HG02840 (cell line): Measurements from ENCODE around the gene RIN3.

ENCODE experiments used
- ATAC-seq: cut with Tn5 transposase; IDR thresholded peaks from one replicate; pipeline ENCODE4 v1.9.1; 2021; ENCODE audit warnings: mild to moderate bottlenecking, moderate library complexity, moderate number of reproducible peaks; ENCODE audit not compliant: unreplicated experiment, low FRiP score

The RIN3 gene

DNA sequence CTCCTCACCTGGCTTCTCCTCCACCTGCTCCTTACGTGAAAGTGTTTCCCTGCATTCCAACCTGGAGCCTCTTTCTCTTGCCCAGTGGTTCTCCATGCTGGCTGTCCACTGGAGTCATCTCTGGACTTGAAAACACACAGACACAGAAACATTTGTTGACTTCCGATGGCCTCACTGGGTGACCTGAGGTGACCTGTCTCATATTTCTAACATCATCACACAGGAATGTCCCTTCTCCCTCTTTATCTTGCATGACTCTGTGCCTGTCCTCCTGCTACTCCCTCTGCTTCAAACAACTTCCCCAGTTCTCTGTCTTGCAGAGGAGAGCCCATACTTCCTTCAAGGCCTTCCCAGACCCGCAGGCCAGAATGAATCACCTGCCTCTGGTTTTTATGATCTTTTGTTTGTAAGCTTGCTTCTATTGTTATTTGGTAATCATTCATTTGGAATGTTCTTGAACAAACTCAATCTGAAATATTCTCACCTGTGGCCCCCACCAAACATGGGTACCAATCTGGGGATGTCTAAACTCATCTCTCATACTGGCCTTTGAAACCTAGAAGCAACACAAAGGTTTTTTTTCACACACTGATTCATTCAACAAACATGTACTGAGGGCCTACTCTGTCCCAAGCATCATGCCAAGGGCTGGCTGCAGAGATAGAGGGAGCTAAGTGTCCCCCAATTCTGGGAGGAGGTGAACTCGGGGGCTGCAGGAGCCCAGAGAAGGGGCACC is 9.7 kb upstream of the RIN3 start:
- no peak for ATAC-seq

DNA sequence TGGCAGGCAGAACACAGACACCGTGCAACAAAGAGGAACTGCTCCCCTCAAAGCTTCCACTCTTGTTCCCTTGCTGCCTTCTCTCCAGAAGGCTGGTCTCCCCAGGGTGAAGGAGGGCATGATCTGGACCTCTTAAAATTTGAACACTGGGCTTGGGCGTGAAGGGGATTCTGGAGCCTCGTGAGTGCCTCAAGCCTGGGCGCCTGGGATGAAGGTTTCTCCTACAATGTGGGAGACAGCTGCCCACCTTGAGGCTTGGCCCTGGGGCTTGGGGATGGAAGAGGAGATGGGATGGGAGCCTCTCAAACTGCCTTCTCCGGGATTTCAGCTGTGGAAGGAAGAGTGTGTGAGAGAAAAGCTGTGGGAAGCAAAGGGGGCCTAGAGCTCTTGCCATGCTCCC is 7.8 kb upstream of the RIN3 start:
- no peak for ATAC-seq

DNA sequence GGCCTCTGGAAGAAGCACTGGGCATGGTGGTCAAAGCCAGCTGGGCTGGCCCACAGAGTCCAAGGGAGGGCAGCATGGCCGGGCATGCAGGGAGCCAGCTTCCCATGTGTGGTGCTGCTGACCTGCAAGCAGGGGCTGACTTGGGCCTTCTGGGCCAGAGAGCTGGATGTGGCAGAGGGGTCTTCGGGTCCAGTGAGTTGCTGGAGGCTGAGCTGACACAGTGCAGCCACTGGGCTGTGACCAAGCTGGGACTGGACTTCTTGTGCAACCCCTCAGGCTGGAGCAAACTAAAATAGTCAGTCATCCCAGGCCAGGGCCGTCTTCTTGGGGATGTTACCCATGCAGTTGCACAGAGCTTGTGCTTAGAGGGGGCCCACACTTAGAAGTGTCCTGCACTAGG is 7.3 kb upstream of the RIN3 start:
- no peak for ATAC-seq

DNA sequence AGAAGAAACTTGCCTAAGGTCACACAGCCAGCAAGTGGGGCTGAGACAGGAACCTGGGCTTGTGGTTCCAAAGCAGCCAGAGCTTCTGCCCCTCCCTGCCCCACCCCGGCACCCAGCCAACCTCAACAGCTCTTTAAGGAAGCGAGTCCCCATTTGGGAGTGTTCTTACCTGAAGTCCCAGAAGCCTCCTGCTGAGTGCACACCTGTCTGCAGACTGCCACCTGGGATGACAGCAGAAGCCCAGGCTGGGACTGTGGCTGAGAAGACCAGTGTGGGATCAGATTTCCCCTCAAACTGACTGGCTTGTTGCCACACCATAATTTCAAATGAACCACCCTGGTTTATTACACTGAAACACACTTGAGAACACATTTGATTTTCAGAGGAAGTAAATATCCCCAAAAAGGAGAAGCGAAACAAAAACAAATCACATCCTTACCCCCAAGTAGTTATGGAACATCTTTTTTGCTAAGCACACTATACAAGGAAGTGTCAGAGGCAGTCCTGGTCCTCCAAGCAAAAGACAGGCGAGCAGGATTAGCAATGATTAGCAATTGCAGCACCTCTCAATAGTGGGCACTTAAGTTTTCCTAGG is 6.3 kb upstream of the RIN3 start:
- ATAC-seq = no peak

DNA sequence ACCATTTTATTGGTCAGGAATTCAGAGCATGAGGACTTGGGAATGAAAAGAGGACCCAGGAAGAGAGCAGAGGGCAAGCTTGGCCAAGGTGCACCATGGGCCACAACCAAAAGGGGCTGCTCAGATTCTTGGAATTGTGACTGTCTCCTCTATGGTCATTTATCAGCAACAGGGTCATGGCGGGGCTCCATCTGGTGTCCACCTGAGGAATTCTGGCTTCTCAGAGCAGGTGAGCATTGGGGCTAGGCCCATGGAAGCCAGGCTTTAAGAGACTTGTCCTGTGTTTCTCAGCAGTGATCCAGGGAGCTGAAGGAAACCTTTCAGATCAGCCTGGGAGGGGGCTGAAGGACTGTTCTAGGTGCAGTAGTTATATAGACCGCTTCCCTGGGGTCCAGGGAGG is 2.6 kb upstream of the RIN3 start:
- ATAC-seq = no peak

DNA sequence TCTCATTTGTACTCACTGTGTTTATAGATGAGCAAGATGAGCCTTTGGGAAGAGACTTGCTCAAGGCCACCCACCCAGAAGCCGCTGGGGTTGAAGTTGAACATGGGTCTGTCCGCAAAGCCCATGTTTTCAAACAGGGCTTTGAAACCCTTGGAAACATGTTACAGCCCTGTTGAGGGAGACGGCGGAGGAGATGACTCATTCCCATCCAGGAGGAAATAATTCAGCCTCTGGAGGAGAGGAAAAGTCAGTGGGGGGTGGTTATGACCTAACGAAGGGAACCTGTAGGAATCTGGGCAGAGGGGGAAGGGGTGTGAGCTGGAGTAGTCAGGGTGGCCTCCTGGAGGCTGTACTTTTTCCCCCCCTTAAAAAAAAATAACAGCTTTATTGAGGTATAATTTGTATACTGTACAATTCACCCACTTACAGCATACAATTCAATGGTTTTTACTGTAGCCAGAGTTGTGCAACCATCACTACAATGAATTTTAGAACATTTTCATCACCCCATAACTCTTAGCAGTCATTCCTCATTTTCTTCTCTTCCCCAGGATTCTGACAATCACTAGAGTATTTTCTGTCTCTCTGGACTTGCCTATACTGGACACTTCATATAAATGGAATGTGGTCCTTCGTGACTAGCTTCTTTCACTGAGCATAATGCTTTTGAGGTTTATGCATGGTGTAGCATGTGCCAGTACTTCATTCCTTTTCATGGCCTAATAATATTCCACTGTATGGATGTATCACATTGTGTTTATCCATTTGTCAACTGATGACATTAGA is 1.9 kb upstream of the RIN3 start:
- ATAC-seq = no peak

DNA sequence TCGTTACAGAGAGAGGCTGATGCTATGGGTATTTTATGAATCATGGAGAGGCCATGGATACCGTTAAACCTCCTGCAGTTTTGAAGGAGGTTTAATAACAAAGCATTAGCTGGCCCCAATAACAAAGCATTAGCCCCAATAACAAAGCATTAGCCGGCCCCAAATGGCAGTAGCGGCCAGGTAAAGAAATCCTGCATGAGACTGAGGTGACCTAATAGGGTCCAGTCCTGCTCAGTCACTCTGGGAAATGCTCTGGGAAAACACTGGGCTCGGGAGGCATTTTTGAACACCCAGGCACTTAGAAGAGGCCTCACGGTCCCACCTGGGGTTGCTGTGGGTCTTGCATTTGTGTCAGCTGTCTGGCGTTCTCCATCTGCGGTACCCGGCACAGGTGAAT is 776 bp upstream of the RIN3 start:
- no peak for ATAC-seq

DNA sequence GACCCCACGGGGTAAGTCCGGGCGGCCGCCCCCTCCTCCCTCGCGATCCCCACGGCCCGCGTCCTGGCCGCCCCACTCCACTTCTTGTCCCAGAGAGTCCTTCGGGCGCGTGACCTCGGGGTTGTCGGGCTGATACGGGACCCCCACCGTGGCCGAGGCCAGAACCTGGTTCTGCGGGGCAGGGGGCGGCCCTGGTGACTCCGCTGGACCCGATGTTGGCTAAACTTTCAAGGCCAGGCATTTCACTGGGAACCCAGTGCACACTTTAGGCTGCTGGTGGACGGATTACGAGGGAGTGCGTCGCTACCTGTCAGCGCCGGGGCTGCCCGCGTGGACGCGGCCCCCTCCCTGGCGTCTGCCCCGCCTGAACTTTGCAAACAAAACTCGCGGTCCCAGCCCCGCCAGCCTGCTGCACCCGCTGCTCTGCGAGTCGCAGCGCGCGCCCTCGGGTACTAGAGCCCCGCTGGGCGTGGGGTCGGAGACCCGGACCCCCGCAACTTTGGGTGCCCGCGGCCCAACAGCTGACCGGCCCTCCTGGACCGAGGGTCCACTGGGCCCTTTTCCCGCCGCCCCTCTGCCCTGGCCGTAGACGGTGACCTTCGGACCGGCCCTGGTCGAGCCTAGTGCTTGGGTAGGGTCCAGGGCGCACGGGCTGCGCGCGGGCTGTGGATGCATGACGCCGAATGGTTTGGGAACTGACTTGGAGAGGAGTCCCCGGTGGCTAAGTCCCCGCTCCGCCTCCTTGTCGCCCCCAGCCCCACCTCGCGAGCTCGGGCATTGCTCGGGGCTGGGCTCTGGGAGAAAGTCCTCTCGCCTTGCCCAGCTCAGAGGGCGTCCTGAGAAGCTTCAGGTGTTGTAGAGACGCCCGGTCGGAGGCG is 624 bp downstream of the RIN3 start:
- no peak for ATAC-seq

DNA sequence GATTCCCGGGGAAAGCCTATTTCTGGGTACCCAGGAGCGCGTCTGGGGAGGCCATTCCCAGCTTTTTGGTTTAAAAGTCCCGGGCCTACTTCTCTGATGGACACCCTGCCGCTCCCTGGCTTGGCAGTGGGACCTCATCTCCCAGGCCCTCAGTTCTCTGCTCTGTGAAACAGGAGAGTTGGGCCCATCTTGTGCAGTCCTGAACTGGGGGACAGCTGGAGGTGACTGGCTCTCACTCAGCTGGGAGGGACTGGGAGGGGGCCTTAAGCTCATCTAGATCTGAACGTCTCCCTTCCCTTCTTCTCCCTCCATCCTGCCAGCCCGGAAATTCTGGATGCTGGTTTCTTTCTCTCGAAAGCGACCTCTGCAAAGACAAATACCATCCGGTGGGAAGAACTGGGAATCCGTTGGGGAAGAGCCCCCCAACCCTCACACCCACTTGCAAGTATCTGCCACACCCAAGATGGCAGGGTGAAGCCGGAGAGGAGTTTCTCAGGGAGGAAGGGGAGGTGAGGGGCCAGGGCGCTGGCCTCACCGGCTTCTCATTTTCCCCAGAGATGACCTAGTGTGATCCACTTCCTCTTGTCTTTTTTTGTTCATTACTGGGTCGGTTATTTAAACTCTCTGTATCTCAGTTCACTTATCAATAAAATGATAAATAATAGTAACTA is 1.4 kb downstream of the RIN3 start:
- ATAC-seq = no peak

DNA sequence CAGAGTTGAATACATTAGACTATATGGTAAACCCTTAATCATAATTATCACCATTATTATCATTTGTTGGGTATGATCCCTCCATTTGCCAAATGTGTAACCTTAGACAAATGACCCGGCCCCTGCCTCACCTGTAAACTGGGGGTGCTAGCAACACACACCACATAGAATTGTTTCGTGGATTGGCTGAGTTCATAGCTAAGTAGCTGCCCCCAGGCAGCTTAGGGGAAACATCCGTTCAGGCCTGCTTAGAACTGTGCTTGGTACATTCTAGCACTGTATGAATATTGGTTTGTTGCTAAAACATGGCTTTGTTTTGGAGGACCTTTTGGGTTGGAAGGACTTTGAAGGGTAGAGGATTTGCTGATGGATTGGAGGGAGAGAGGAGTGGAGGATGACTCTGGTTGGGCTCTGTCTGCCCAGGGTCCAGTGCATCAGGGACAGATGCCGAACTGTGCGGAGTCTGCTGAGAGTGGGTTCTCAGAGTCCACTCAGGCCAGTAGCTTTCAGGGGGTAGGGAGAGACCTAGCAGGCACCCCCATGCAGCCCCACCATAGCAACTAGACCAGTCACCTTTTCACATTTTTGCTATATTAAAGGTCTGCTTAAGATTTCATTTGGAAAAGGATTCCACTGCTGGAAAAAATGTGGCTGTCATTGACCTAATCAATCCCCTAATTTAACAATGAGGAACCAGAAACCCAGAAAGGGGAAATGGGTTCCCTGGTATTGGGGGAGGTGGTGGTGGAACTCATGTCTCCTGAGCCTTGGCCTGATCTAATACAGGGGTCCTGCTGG is 2.2 kb downstream of the RIN3 start:
- no peak for ATAC-seq

DNA sequence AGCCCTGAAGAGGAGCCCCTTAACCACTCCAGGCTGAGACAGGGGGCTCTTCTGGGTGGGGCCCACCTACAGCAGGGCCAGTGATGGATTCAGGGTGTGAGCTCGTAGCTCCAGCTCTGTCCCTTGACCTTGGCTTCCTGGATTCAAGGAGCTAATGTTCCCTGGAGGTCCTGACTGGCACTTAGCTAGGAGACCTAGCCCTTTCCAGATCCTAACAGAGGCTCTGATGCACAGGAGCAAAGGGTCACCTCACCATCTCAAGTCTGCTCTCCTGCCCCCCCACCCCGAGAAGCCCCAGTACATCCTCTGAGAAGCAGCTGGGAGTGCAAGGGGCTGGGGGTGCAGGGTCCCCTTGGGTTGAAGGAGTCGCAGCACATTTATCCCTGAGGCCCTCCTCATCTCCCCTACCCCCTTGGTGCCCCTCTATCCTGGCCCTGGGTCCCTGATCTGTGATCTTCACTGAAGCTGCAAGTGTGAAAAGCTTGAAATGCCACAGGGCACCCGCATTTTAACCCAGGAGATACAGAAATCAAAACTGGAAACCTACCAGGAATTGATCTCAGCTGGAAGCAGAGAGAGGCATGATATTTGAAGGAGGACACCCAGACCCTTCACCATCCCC is 2.9 kb downstream of the RIN3 start:
- ATAC-seq = no peak

DNA sequence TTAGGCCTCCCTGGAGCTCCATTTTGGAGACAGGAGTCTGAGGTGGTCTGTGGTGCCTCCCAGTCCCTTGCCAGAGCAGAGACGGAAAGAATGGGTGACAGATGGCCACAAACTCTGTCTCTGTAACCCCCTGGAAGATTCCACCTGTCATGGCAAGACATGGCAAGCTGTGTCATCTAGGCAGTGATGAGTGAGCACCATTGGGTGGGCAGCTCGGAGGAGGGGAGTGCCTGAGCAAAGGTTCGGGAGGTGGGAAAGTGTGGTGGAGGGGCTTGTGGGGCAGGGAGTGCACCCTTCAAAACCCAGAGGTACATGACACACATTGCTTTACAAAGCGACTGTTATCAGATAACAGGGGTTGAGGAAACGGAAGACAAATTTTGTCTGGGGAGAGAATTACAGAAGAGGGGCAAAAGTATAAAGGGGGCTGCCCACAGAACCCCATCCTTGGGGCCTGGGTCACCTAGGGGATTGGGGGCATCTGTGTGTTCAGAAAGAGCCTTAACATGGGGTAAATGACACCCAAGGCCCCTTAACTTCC is 3.5 kb downstream of the RIN3 start:
- no peak for ATAC-seq

DNA sequence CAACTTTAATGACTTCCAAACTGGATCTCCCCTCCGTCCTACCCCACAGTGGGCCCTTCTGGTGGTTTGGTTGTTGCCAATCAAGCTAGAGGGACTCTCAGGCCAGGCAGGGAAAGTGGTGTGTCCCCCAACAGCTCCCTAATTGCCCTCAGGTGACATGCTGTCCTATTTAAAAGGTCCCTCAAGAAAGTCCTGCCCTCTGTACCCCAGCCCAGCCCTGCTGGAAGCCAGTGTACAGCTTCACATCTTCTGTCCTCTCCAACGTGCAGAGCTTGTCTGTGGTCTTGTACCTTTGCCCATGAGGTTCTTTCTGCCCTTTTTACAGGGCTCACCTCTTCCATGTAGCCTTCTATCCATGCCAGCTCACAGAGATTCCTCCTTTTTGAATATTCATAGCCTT is 4.2 kb downstream of the RIN3 start:
- ATAC-seq = no peak

DNA sequence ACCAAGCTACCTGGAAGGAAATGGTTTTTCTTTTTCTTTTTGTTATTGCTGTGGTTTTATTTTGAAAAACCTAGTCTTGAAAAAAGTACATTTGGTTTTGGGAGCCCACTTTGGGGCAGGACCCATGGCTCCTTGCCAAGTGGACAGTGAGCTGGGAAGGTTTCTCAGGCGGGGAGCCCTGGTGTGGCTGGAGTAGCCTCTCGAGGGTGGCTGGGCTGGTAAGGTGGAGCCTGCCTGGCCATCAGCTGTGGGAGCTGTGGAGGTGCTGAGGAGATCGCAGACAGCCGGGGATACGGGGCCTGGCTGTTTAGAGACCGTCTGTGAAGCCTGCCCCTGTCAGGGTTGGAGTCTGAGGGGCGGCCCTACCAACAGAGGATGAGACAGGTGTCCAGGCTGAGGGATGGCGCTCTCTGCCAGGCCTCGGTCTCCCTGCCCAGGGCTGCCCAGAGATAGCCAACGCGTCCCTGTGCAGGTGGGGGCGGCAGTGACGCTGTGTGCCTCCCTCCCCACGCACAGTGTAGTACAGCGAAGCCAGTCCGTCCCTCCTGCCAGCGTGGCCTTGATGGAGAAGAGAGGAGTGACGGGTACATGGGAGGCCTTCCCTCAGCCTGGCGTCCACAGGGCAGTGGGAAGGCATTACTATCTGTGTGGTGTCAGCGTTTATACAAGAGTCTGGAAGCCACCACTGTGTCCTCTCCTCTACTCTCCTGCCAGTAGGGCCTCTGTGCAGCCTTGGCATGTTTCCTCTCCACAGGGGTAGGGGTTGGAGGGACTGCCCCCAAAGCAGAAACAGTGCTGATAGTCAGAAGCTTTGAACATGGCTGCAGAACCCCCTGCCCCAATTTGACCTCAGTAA is 5.9 kb downstream of the RIN3 start:
- ATAC-seq = no peak

DNA sequence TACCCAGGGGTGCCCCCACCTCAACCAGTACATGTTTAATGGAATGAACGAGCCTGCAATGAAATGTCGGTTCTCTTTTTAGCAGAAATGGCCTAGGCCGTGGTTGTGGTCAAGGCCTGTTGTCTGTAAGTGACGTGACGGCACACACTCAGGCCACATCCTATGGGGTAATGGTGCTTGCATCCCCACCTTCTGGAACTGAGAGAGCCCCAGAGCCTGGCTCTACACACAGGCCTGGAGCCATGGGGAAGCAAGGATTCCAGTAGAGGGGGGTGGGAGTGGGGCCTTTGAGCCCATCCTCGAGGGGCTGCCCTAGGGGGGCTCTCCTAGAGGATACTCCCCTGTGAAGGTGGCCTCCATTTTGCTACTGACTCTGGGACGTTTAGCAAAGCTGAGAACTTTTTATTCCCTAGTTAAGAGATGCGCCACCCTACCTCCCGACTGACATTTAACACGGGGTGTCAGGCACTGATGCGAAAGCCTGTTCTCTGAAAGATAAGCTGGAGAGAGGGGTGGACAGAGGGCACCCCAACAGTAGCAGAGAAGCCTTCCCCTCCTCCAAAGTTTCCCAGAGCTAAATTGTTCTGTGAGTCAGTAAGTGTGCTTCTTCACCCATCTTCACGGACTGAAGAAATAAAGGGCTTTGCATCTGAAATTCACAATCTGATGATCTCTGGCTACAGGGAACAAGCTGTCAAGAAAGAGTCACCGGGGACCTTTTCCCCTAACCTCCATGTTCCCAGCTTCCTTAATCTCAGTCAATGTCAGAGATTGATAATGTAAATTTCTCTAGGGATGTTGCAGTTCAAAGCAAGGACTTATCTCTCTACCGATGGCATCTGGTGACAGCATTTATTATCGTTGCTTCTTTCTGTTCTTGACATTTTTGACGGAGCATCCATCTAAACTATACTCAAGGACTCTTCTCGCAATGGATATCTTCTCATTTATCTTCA is 6.8 kb downstream of the RIN3 start:
- no peak for ATAC-seq

DNA sequence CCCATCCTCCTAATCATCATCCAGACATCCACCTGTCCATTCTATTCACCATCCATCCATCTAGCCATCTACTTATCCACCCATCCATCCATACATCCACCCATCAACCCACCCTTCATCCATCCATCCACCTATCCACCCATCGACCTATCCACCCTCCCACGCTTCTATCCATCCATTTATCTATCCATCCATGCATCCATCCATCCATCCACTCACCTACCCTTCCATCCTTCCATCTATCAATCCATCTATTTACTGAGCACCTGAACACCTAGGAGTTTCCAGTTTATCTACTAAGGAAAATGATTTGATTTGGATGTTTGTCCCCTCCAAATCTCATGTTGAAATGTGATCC is 7.5 kb downstream of the RIN3 start:
- no peak for ATAC-seq

DNA sequence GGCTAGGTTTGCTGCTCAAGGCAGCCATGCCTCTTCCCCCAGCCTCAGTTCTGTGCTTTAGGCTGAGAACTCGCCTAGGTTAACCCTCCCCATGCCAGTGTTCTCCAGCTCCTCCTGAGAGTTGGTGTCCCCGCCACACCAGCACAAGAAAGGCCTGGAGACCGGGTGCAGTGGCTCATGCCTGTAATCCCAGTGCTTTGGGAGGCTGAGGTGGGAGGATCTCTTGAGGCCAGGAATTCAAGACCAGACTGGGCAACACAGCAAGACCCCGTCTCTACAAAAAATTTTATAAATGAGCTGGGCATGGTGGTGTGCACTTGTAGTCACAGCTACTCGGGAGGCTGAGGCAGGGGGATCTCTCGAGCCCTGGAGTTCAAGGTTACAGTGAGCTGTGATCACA is 10.2 kb downstream of the RIN3 start:
- ATAC-seq = no peak
